Fibroblast of pulmonary artery (primary cell): ENCODE data around the gene SLC5A12.

Source experiments
- DNase-seq: peaks from one replicate; pipeline ENCODE4 v3.0.0-alpha.2; 2010; ENCODE audit warnings: low read depth
- H3K4me3 ChIP-seq: replicated peaks from 2 replicates; pipeline ENCODE4 v1.5.1; 2011; ENCODE audit warnings: low read depth, mild to moderate bottlenecking, control low read depth, low read length, moderate library complexity
- CTCF ChIP-seq: IDR thresholded peaks from 2 replicates; pipeline ENCODE4 v1.5.1; 2011; ENCODE audit warnings: mild to moderate bottlenecking, control low read depth, low read length, inconsistent platforms; ENCODE audit errors: missing control alignments

The SLC5A12 gene

GRCh38 chr11:26708736-26709456 is 13.0 kb downstream of the SLC5A12 start:
- no peak for DNase-seq
- no peak for TF ChIP-seq CTCF
- no peak overlapping the region for H3K4me3 ChIP-seq

- no peak for TF ChIP-seq CTCF
- no peak for DNase-seq
- H3K4me3 ChIP-seq, result no peak overlapping the region
These were observed 15.7 kb downstream of the SLC5A12 start for GRCh38 chr11:26706181-26706580.

GRCh38 chr11:26704249-26704648 is 17.6 kb downstream of the SLC5A12 start:
- no peak overlapping the region for H3K4me3 ChIP-seq
- no peak for DNase-seq
- TF ChIP-seq CTCF, result no peak

GRCh38 chr11:26703411-26704191 is 18.3 kb downstream of the SLC5A12 start:
- no peak for TF ChIP-seq CTCF
- no peak overlapping the region for H3K4me3 ChIP-seq
- no peak for DNase-seq

GRCh38 chr11:26702406-26702805 is 19.5 kb downstream of the SLC5A12 start:
- H3K4me3 ChIP-seq, result no peak overlapping the region
- no peak for TF ChIP-seq CTCF
- DNase-seq, result no peak

GRCh38 chr11:26700574-26701235 is 21.2 kb downstream of the SLC5A12 start:
- no peak for TF ChIP-seq CTCF
- no peak for DNase-seq
- H3K4me3 ChIP-seq, result no peak overlapping the region
